DND-41 (cell line): ENCODE data around the gene IL5.
"Not testable (repeated sequence)": the region's sequence is repeated elsewhere in the genome, so short reads cannot be mapped to it uniquely, and the experiment has no call there.

Experiments used
- ATAC-seq: fragments of 200-7000 bp; cut with Tn5 transposase; 3 replicates; pipeline ENCODE4 v1.9.1; 2021; ENCODE audit warnings: low read depth; ENCODE audit not compliant: insufficient read depth
- DNase-seq: peaks from one replicate; pipeline ENCODE4 v3.0.0-alpha.2; 2020
- H2AFZ ChIP-seq: 2 replicates; pipeline ENCODE4 v1.6.0; 2012; ENCODE audit warnings: low read depth, low read length
- H3K27ac ChIP-seq: 2 replicates; pipeline ENCODE4 v1.5.1; 2012; ENCODE audit warnings: low read length, inconsistent platforms
- H3K27me3 ChIP-seq: fragments of 200-600 bp; sonication (generic); 2 replicates; pipeline ENCODE4 v1.6.0; 2012; ENCODE audit warnings: low read length, mild to moderate bottlenecking, inconsistent platforms; ENCODE audit not compliant: insufficient read depth, poor library complexity
- H3K36me3 ChIP-seq: 2 replicates; pipeline ENCODE4 v1.5.1; 2012; ENCODE audit warnings: low read length, inconsistent platforms; ENCODE audit not compliant: insufficient read depth
- H3K4me1 ChIP-seq: 2 replicates; pipeline ENCODE4 v1.5.1; 2012; ENCODE audit warnings: mild to moderate bottlenecking, low read length; ENCODE audit not compliant: insufficient read depth
- H3K4me2 ChIP-seq: 2 replicates; pipeline ENCODE4 v1.6.0; 2012; ENCODE audit warnings: mild to moderate bottlenecking, moderate library complexity, low read length, inconsistent platforms; ENCODE audit not compliant: insufficient read depth
- H3K4me3 ChIP-seq, 2 experiments: fragments of 200-600 bp in 1 of 2; shearing (Covaris generic) in 1 of 2; 2 replicates each; pipeline ENCODE4 v1.5.1; 2012 to 2016; ENCODE audit warnings: inconsistent platforms in 2 of 2, low read length in 2 of 2, mild to moderate bottlenecking in 2 of 2, low read depth in 1 of 2, moderate library complexity in 1 of 2
- H3K79me2 ChIP-seq: 2 replicates; pipeline ENCODE4 v1.6.0; 2012; ENCODE audit warnings: low read length, inconsistent platforms; ENCODE audit not compliant: insufficient read depth
- H3K9ac ChIP-seq: 2 replicates; pipeline ENCODE4 v1.6.0; 2012; ENCODE audit warnings: low read depth, mild to moderate bottlenecking, inconsistent platforms, low read length, moderate library complexity
- H3K9me3 ChIP-seq: 2 replicates; pipeline ENCODE4 v1.5.1; 2012; ENCODE audit warnings: low read length, moderate library complexity, mild to moderate bottlenecking, inconsistent platforms; ENCODE audit not compliant: insufficient read depth, severe bottlenecking
- H4K20me1 ChIP-seq: 2 replicates; pipeline ENCODE4 v1.6.0; 2012; ENCODE audit warnings: low read length; ENCODE audit not compliant: insufficient read depth
- CTCF ChIP-seq: IDR thresholded peaks from 2 replicates; pipeline ENCODE4 v1.5.1; 2012; ENCODE audit warnings: borderline replicate concordance, low read length, moderate library complexity, mild to moderate bottlenecking; ENCODE audit not compliant: poor library complexity, severe bottlenecking; ENCODE audit errors: extremely low read depth
- EZH2 ChIP-seq: IDR thresholded peaks from 3 replicates; pipeline ENCODE4 v1.6.1; 2012; ENCODE audit warnings: borderline replicate concordance, low read depth, mild to moderate bottlenecking, moderate library complexity, low read length, inconsistent platforms; ENCODE audit not compliant: severe bottlenecking

IL5 gene

DNA sequence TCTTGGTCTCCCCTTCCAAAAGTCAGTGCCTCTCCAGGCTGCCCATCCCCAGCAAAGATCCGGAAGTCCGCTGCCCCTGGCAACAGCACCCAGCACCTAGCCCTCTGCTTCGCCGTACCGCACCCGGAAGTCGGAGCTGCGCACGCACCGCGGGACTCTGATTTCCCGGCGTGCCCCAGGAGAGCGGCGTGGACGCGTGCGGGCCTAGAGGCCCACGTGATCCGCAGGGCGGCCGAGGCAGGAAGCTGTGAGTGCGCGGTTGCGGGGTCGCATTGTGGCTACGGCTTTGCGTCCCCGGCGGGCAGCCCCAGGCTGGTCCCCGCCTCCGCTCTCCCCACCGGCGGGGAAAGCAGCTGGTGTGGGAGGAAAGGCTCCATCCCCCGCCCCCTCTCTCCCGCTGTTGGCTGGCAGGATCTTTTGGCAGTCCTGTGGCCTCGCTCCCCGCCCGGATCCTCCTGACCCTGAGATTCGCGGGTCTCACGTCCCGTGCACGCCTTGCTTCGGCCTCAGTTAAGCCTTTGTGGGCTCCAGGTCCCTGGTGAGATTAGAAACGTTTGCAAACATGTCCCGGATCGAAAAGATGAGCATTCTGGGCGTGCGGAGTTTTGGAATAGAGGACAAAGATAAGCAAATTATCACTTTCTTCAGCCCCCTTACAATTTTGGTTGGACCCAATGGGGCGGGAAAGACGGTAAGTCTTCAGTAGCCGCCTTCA lies 13.6 kb upstream of the IL5 start, which contains the start of gene RAD50:
Gene RAD50 (plus strand): TSS at position 215 of the 715 bp plus-strand sequence. CDS start 348 bp downstream, at position 563.
- peak within 1 kb of the TSS; percentile 46 to 71 for H3K4me3 ChIP-seq
- H2AFZ ChIP-seq, result peak within 1 kb of the TSS; percentile 87
- TF ChIP-seq CTCF (no peak), EZH2 (no peak)
- ATAC-seq (peak; percentile 94), DNase-seq (peak; percentile 94)
- H3K36me3 ChIP-seq, result peaks cover 25% of the 10 kb centered on the region
- no peaks in the 10 kb centered on the region for H4K20me1 ChIP-seq
- H3K79me2 ChIP-seq, result peaks cover 45% of the 10 kb centered on the region
- H3K27ac ChIP-seq, result peak within 1 kb of the TSS; percentile 75
- H3K27me3 ChIP-seq, result no peaks in the 10 kb centered on the region
- peaks cover 51% of the 10 kb centered on the region for H3K4me1 ChIP-seq
- peak within 1 kb of the TSS; percentile 79 for H3K4me2 ChIP-seq
- no peaks in the 10 kb centered on the region for H3K9me3 ChIP-seq
- peak within 1 kb of the TSS; percentile 64 for H3K9ac ChIP-seq

DNA sequence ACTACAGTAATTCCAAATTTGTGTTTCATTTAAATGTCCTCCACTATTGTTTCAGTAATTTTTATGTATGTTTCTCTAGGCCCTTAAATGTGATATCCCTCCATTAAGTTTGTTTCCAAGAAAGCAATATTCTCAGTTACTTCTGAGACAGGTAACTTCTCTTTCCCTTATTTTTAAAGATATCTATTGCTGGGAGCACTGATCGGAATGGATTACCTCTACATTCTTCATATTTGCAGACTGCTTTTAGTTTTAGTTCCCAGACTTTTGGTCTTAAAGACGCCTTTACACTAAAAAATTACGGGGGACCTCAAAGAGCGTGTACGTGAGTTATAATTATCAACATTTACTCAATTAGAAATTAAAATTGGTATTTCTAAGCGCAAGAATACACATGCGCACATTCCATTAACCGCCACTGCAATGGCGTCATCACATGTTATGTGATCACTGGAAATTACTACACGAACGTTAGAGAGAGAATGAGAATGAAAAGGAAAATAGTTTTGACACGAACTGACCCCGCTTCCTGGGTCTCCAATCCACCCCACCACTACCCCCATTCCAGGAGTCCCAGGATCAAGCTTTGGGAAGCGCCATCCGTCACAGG lies 12.9 kb upstream of the IL5 start:
- H3K9ac ChIP-seq, result peak overlapping the region; percentile 64

GRCh38 chr5:132549576-132549975 lies 6.3 kb upstream of the IL5 start:
- H4K20me1 ChIP-seq, result no peaks in the 10 kb centered on the region
- H3K79me2 ChIP-seq, result no peaks in the 10 kb centered on the region
- no peak overlapping the region for H3K27ac ChIP-seq
- no peaks in the 10 kb centered on the region for H3K36me3 ChIP-seq
- H3K4me2 ChIP-seq, result no peak overlapping the region
- no peaks in the 10 kb centered on the region for H3K9me3 ChIP-seq
- no peak overlapping the region for H2AFZ ChIP-seq
- ATAC-seq (no peak), DNase-seq (no peak)
- H3K4me1 ChIP-seq, result no peaks in the 10 kb centered on the region
- H3K9ac ChIP-seq, result no peak overlapping the region
- H3K4me3 ChIP-seq, result no peak overlapping the region
- H3K27me3 ChIP-seq, result no peaks in the 10 kb centered on the region
- TF ChIP-seq EZH2 (no peak), CTCF (no peak)

More for the DNA sequence above, 12.9 kb upstream of the IL5 start:
- no peaks in the 10 kb centered on the region for H3K9me3 ChIP-seq
- peak overlapping the region; percentile 87 for H2AFZ ChIP-seq
- peak overlapping the region; percentile 79 for H3K4me2 ChIP-seq
- peaks cover 44% of the 10 kb centered on the region for H3K4me1 ChIP-seq
- no peaks in the 10 kb centered on the region for H3K27me3 ChIP-seq
- peak overlapping the region; percentile 46 to 71; a peak in 3 of 4 replicates for H3K4me3 ChIP-seq
- TF ChIP-seq CTCF (no peak), EZH2 (no peak)
- peak overlapping the region; percentile 75 for H3K27ac ChIP-seq
- no peak for ATAC-seq
- H3K36me3 ChIP-seq, result peaks cover 18% of the 10 kb centered on the region
- H3K79me2 ChIP-seq, result peaks cover 38% of the 10 kb centered on the region
- no peaks in the 10 kb centered on the region for H4K20me1 ChIP-seq
- no peak for DNase-seq

DNA sequence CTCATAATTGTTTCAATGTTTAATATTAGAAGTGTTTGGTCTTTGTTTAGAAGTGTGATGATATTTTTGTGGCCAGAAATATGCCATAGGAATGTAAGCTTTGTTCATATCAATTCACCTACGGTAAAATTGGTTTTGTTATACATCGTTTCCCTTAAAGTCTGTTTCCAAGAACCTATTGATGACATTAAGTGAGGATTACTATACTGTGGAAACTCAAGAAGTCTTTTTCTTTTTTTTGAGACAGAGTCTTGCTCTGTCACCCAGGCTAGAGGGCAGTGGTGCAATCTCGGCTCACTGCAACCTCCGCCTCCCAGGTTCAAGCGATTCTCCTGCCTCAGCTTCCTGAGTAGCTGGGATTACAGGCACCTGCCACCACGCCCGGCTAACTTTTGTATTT lies 5.5 kb upstream of the IL5 start:
- H3K9ac ChIP-seq, H3K9me3 ChIP-seq, H2AFZ ChIP-seq, ATAC-seq, H4K20me1 ChIP-seq, H3K79me2 ChIP-seq, H3K27ac ChIP-seq, DNase-seq, H3K4me1 ChIP-seq, H3K4me2 ChIP-seq, H3K4me3 ChIP-seq, H3K36me3 ChIP-seq, H3K27me3 ChIP-seq: not testable (repeated sequence)
